Measurements from ENCODE around the gene NAGS. TPM values are rescaled to one million over a fixed set of nuclear protein-coding genes. Genes with fewer than 3 reads are reported as not detected.
A peak's percentile ranks its signal among the peaks of the same experiment; 100 is the strongest.
"Not testable (repeated sequence)": the region's sequence is repeated elsewhere in the genome, so short reads cannot be mapped to it uniquely, and the experiment has no call there.

NAGS gene
- total RNA-seq, 2 experiments from 2014 or later = 0.68 to 0.78 TPM

- Mint-ChIP-seq H3K27me3 (ENCODE audit: low read depth) (peaks cover 18% of the 10 kb centered on the region), H3K27ac (peak overlapping the region; percentile 70), H3K4me1 (ENCODE audit: low read depth) (peaks cover 40% of the 10 kb centered on the region), H3K4me3 (peak overlapping the region; percentile 79), H3K9me3 (ENCODE audit: insufficient read depth) (no peaks in the 10 kb centered on the region), H3K36me3 (ENCODE audit: low read depth) (peaks cover 12% of the 10 kb centered on the region)
- ATAC-seq = no peak
- CTCF ChIA-PET = interaction anchor here (0.6 to 2.3 kb wide), 8 partner anchors 13 to 1041 kb away, joined by 3 to 8 read pairs (median 4); partner anchors contain the start of gene HDAC5
- no peak for DNase-seq
- POLR2A ChIA-PET = interaction anchor here (0.6 to 1.0 kb wide), 3 partner anchors 58 to 115 kb away, joined by 3 to 7 read pairs (median 3); partner anchors contain the start of genes HDAC5 and LSM12
These were observed 3.9 kb downstream of the NAGS start for GRCh38 chr17:44008205-44008909.

GRCh38 chr17:44010966-44011647 is 6.7 kb downstream of the NAGS start:
- Mint-ChIP-seq H3K9me3 (ENCODE audit: insufficient read depth) (no peaks in the 10 kb centered on the region), H3K27ac (no peak overlapping the region), H3K4me3 (no peak overlapping the region), H3K27me3 (ENCODE audit: low read depth) (peaks cover 7% of the 10 kb centered on the region), H3K36me3 (ENCODE audit: low read depth) (peaks cover 14% of the 10 kb centered on the region), H3K4me1 (ENCODE audit: low read depth) (peaks cover 44% of the 10 kb centered on the region)
- ChIA-PET CTCF (interaction anchor here (0.6 to 4.6 kb wide), 2 partner anchors 67 to 199 kb away, joined by 3 to 13 read pairs; no protein-coding TSS in a partner anchor), POLR2A (interaction anchor here (0.6 kb wide), 1 partner anchor 649 kb away, joined by 3 read pairs; no protein-coding TSS in a partner anchor)
- DNase-seq = no peak
- no peak for ATAC-seq

- H3K9me3 Mint-ChIP-seq (ENCODE audit: insufficient read depth) = no peaks in the 10 kb centered on the region
- no peak overlapping the region for H3K4me3 Mint-ChIP-seq
- H3K27me3 Mint-ChIP-seq (ENCODE audit: low read depth) = peaks cover under 1% of the 10 kb centered on the region
- ChIA-PET CTCF (interaction anchor here (4.6 kb wide), 1 partner anchor 68 kb away, joined by 13 read pairs; no protein-coding TSS in a partner anchor), POLR2A (interaction anchor here (0.5 to 0.8 kb wide), 2 partner anchors 59 to 112 kb away, joined by 3 read pairs; partner anchors contain the start of gene HDAC5)
- H3K36me3 Mint-ChIP-seq (ENCODE audit: low read depth) = peaks cover 14% of the 10 kb centered on the region
- no peak for DNase-seq
- H3K27ac Mint-ChIP-seq = no peak overlapping the region
- H3K4me1 Mint-ChIP-seq (ENCODE audit: low read depth) = peaks cover 38% of the 10 kb centered on the region
- ATAC-seq = no peak
These were observed 7.5 kb downstream of the NAGS start for GRCh38 chr17:44011876-44012275.

- H3K36me3 Mint-ChIP-seq (ENCODE audit: low read depth) = peaks cover 14% of the 10 kb centered on the region
- POLR2A ChIA-PET = interaction anchor here (0.5 to 0.8 kb wide), 2 partner anchors 59 to 111 kb away, joined by 3 read pairs; partner anchors contain the start of gene HDAC5
- DNase-seq (no peak), ATAC-seq (no peak)
- no peaks in the 10 kb centered on the region for H3K9me3 Mint-ChIP-seq (ENCODE audit: insufficient read depth)
- H3K27ac Mint-ChIP-seq = no peak overlapping the region
- H3K4me3 Mint-ChIP-seq = no peak overlapping the region
- peaks cover 34% of the 10 kb centered on the region for H3K4me1 Mint-ChIP-seq (ENCODE audit: low read depth)
- H3K27me3 Mint-ChIP-seq (ENCODE audit: low read depth) = no peaks in the 10 kb centered on the region
- CTCF ChIA-PET = interaction anchor here (4.6 kb wide), 1 partner anchor 68 kb away, joined by 13 read pairs; no protein-coding TSS in a partner anchor
These were observed 8.0 kb downstream of the NAGS start for GRCh38 chr17:44012391-44012790.

DNA sequence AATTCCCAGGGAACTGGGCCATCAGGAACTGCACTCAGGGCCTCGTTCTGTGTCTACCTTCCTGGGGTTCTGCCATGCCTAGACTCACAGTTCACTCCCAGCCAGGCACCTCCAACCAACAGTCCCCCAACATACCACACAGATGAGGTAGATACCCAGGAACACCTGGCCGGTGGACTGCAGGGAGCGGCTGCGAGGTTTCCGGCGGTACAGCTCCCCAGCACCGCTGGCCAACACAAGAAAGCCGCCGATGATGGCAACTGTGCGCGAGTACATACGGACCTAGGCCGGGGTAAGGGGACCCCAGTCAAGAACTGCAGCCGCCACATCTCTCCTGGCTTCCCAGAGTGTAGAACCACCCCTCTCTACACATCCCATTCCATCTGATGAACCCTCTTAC is 8.5 kb downstream of the NAGS start:
- ATAC-seq = no peak
- Mint-ChIP-seq H3K4me3 (peak overlapping the region; percentile 52), H3K9me3 (ENCODE audit: insufficient read depth) (no peaks in the 10 kb centered on the region), H3K27me3 (ENCODE audit: low read depth) (no peaks in the 10 kb centered on the region), H3K36me3 (ENCODE audit: low read depth) (peaks cover 14% of the 10 kb centered on the region), H3K27ac (no peak overlapping the region), H3K4me1 (ENCODE audit: low read depth) (peaks cover 30% of the 10 kb centered on the region)
- ChIA-PET CTCF (interaction anchor here (4.6 kb wide), 1 partner anchor 69 kb away, joined by 13 read pairs; no protein-coding TSS in a partner anchor), POLR2A (no interaction called here)
- DNase-seq = no peak

DNA sequence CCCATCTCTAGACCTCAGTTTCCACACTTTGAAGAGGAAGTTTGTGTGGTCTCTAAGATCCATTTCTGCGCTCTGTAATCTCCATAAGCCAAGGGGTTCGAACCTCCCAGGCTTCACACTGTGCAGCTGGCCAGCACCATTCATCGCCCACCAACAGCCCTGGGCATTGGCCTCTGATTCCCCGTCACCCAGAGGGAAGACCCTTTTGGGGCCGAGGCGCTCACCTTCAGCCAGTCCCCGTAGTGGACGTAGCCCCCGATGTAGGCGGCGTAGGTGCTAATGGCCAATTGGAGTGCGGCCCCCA is 9.7 kb downstream of the NAGS start:
- Mint-ChIP-seq H3K36me3 (ENCODE audit: low read depth) (peaks cover 11% of the 10 kb centered on the region), H3K4me3 (peak overlapping the region; percentile 100), H3K27me3 (ENCODE audit: low read depth) (no peaks in the 10 kb centered on the region), H3K9me3 (ENCODE audit: insufficient read depth) (no peaks in the 10 kb centered on the region), H3K27ac (peak overlapping the region; percentile 98), H3K4me1 (ENCODE audit: low read depth) (peaks cover 23% of the 10 kb centered on the region)
- CTCF ChIA-PET = interaction anchor here (4.6 kb wide), 1 partner anchor 70 kb away, joined by 13 read pairs; no protein-coding TSS in a partner anchor
- no peak for ATAC-seq
- POLR2A ChIA-PET = interaction anchor here (1.5 kb wide), 1 partner anchor 109 kb away, joined by 5 read pairs; the partner anchor contains the start of gene HDAC5
- DNase-seq = no peak

DNA sequence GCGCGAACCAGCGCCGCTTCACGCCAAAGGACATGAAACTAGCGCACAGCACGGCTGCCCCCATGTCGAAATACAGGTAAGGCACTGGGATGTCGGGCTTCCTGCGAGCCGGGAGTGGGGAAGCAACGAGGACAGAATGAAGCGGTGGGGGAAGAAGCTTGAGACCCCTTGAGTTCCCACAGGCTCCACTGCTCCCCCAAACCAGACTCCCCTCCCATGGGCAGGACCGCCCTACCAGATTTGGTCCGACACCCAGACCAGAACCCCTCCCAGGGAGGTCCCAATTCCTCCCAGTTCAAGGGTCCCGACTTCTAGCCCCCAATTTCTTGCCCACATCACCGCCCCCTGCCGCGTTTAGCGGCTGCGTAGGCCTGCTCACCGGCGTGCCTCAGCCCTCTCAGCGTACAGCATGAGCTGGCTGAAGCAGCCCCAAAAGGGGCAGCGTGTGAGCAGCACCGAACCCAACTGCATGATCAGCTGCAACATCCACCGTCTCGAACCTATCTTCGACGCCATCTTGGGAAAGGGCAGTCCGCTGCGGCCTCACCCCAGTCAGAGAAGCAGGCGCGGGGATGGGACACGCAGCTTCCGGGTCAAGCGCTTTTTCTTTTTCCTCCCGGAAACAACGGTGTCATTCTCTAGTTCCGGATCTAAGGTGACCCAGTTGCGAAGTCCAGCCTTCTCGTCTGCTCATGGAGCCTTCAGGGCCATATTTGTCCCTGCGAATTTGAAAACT is 10.2 kb downstream of the NAGS start, which contains the start of gene TMEM101:
TMEM101 (minus strand) TSS at position 527 of the 736 bp plus-strand sequence; CDS start at position 516, 11 bp downstream.
- ATAC-seq = peak; percentile 98
- H3K36me3 Mint-ChIP-seq (ENCODE audit: low read depth) = peaks cover 11% of the 10 kb centered on the region

GRCh38 chr17:44021227-44021626 is 16.8 kb downstream of the NAGS start:
- H3K27ac Mint-ChIP-seq; H3K9me3 Mint-ChIP-seq (ENCODE audit: insufficient read depth); ATAC-seq; H3K4me1 Mint-ChIP-seq (ENCODE audit: low read depth); POLR2A ChIA-PET; H3K4me3 Mint-ChIP-seq; H3K27me3 Mint-ChIP-seq (ENCODE audit: low read depth); DNase-seq; H3K36me3 Mint-ChIP-seq (ENCODE audit: low read depth): not testable (repeated sequence)
- CTCF ChIA-PET = interaction anchor here (1.0 to 1.7 kb wide), 4 partner anchors 12 to 96 kb away, joined by 3 to 4 read pairs (median 3); no protein-coding TSS in a partner anchor

More for the DNA sequence above, 10.2 kb downstream of the NAGS start, which contains the start of gene TMEM101:
- no peaks in the 10 kb centered on the region for H3K9me3 Mint-ChIP-seq (ENCODE audit: insufficient read depth)
- peak within 1 kb of the TSS; percentile 98 for H3K27ac Mint-ChIP-seq
- peak; percentile 94 for DNase-seq
- no peaks in the 10 kb centered on the region for H3K27me3 Mint-ChIP-seq (ENCODE audit: low read depth)
- CTCF ChIA-PET = interaction anchor here (1.0 to 4.6 kb wide), 3 partner anchors 20 to 531 kb away, joined by 3 to 13 read pairs (median 4); partner anchors contain the start of gene DHX8
- H3K4me1 Mint-ChIP-seq (ENCODE audit: low read depth) = peaks cover 23% of the 10 kb centered on the region
- POLR2A ChIA-PET = interaction anchor here (0.6 to 1.5 kb wide), 4 partner anchors 30 to 120 kb away, joined by 3 to 5 read pairs (median 4); partner anchors contain the start of gene HDAC5
- H3K4me3 Mint-ChIP-seq = peak within 1 kb of the TSS; percentile 100

GRCh38 chr17:44022246-44022645 is 17.8 kb downstream of the NAGS start:
- ChIA-PET POLR2A (no interaction called here), CTCF (interaction anchor here (1.0 to 1.7 kb wide), 5 partner anchors 11 to 95 kb away, joined by 3 to 5 read pairs (median 3); no protein-coding TSS in a partner anchor)
- no peak for DNase-seq
- H3K36me3 Mint-ChIP-seq (ENCODE audit: low read depth) = peaks cover 4% of the 10 kb centered on the region
- no peak overlapping the region for H3K27ac Mint-ChIP-seq
- ATAC-seq = no peak
- H3K27me3 Mint-ChIP-seq (ENCODE audit: low read depth) = no peaks in the 10 kb centered on the region
- H3K4me1 Mint-ChIP-seq (ENCODE audit: low read depth) = no peaks in the 10 kb centered on the region
- H3K4me3 Mint-ChIP-seq = no peak overlapping the region
- H3K9me3 Mint-ChIP-seq (ENCODE audit: insufficient read depth) = no peaks in the 10 kb centered on the region

DNA sequence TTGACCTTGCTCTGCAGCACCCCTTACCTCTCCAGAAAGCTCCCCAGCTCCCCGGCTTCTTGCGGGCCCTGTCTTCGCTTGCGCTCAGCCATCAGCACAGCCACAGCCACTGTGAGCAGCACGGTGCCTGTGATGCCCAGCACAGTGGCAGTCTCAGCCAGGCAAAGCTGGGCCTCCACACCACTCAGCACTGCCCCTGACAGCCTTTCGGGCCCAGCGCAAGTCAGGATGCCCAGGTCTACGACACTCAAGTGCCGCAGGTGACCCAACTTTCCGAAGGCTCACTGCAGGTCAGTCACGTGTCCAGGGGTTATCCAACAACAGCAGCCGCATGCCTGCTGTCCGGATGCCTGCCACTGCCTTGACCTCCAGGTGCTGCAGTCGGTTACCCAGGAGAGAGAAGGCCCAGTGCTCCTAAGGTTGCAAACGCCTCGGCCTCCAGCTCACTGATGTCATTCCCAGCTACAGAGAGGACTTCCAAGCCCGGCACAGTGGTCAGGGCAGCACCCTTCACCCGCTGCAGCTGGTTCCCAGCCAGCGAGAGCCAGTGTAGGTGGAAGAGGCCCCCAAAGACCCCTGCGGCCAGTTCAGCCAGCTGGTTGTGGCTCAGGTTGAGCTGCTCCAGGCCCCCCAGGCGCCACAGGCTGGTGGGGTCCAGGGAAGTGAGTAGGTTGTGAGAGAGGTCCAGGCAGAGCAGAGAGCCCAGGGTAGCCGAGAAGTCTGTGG is 19.3 kb downstream of the NAGS start:
- no peaks in the 10 kb centered on the region for H3K27me3 Mint-ChIP-seq (ENCODE audit: low read depth)
- no peak overlapping the region for H3K4me3 Mint-ChIP-seq
- ATAC-seq (no peak), DNase-seq (no peak)
- H3K36me3 Mint-ChIP-seq (ENCODE audit: low read depth) = peaks cover 4% of the 10 kb centered on the region
- ChIA-PET CTCF (interaction anchor here (1.3 to 1.7 kb wide), 2 partner anchors 10 to 18 kb away, joined by 4 to 5 read pairs; no protein-coding TSS in a partner anchor), POLR2A (no interaction called here)
- no peaks in the 10 kb centered on the region for H3K9me3 Mint-ChIP-seq (ENCODE audit: insufficient read depth)
- no peak overlapping the region for H3K27ac Mint-ChIP-seq
- no peaks in the 10 kb centered on the region for H3K4me1 Mint-ChIP-seq (ENCODE audit: low read depth)

Data from activated CD8-positive, alpha-beta T cell treated with anti-CD3 and anti-CD28 coated beads, Interleukin-2, amount 10 ng/mL, durations not matched to agents 7 days and 5 days (primary cell).